Neural progenitor cell (in vitro differentiated cells): ENCODE results near the gene PCNX2.

Experiments
- EZH2 ChIP-seq: fragments of 200-600 bp; sonication (generic); IDR thresholded peaks from 2 replicates; pipeline ENCODE4 v1.6.1; 2017; ENCODE audit warnings: antibody characterized with exemption, mild to moderate bottlenecking, moderate library complexity
- TF ChIP-seq, protein P1 (sequence below): fragments of 200-600 bp; sonication (generic); IDR thresholded peaks from 2 replicates; pipeline ENCODE4 v1.5.1; 2017; ENCODE audit warnings: antibody characterized with exemption, mild to moderate bottlenecking

DNA sequence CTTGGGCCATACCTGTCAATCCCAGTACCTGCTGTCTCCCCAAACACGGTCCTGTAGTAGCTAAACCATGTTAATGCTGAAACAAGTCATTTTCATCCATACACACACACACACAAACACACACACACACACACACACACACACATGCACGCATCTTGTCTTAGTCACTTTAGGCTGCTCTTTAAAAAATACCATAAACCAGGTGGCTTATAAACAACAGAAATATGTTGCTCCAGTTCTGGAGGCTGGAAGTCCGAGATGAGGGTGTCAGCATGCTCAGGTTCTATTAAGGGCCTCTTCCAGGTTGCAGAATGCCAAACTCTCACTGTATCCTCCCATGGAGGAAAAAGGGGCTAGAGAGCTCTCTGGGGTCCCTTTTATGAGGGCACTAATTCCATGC lies 215.2 kb downstream of the PCNX2 start:
- no peak for TF ChIP-seq EZH2
- TF ChIP-seq, protein P1, sequence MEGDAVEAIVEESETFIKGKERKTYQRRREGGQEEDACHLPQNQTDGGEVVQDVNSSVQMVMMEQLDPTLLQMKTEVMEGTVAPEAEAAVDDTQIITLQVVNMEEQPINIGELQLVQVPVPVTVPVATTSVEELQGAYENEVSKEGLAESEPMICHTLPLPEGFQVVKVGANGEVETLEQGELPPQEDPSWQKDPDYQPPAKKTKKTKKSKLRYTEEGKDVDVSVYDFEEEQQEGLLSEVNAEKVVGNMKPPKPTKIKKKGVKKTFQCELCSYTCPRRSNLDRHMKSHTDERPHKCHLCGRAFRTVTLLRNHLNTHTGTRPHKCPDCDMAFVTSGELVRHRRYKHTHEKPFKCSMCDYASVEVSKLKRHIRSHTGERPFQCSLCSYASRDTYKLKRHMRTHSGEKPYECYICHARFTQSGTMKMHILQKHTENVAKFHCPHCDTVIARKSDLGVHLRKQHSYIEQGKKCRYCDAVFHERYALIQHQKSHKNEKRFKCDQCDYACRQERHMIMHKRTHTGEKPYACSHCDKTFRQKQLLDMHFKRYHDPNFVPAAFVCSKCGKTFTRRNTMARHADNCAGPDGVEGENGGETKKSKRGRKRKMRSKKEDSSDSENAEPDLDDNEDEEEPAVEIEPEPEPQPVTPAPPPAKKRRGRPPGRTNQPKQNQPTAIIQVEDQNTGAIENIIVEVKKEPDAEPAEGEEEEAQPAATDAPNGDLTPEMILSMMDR, result no peak
